Activated CD4-positive, alpha-beta memory T cell treated with anti-CD3 and anti-CD28 coated beads, Interleukin-2, amount 10 ng/mL, durations not matched to agents 7 days and 5 days (primary cell): ENCODE data around the gene IGSF3. TPM values are rescaled to one million over a fixed set of nuclear protein-coding genes. Genes with fewer than 3 reads are reported as not detected.
"Not testable (repeated sequence)": the region's sequence is repeated elsewhere in the genome, so short reads cannot be mapped to it uniquely, and the experiment has no call there.

Experiments
- CTCF ChIA-PET: fragments of 350-600 bp; sonication (Branson Sonifier 250); formaldehyde crosslinking; loops from one replicate; lab custom pipeline; 2021; ENCODE audit warnings: antibody characterized with exemption, inconsistent platforms; lab: Charles Lee
- POLR2A ChIA-PET: fragments of 350-600 bp; sonication (Branson Sonifier 250); formaldehyde crosslinking; loops from one replicate; lab custom pipeline; 2021; ENCODE audit warnings: antibody characterized with exemption; lab: Charles Lee
- DNase-seq: peaks from one replicate; pipeline ENCODE4 v3.0.0-alpha.2; 2020
- H3K27ac Mint-ChIP-seq: one replicate; pipeline ENCODE4 v1.8.0; 2021; ENCODE audit warnings: mild to moderate bottlenecking, mixed read lengths
- H3K27me3 Mint-ChIP-seq: one replicate; pipeline ENCODE4 v1.8.0; 2021; ENCODE audit warnings: mixed read lengths
- H3K36me3 Mint-ChIP-seq: one replicate; pipeline ENCODE4 v1.8.0; 2021; ENCODE audit warnings: low read depth, mixed read lengths
- H3K4me1 Mint-ChIP-seq: one replicate; pipeline ENCODE4 v1.8.0; 2021; ENCODE audit warnings: mixed read lengths
- H3K4me3 Mint-ChIP-seq: one replicate; pipeline ENCODE4 v1.8.0; 2021; ENCODE audit warnings: mild to moderate bottlenecking, mixed read lengths
- H3K9me3 Mint-ChIP-seq: one replicate; pipeline ENCODE4 v1.8.0; 2021; ENCODE audit warnings: mixed read lengths
- total RNA-seq, 2 experiments: library from RNA; stranded (reverse); gene quantifications; one replicate each; pipeline ENCODE4 v1.2.3, GENCODE V29; 2021

IGSF3 gene
- total RNA-seq, 2 experiments from 2014 or later, result 0.48 to 0.58 TPM

- H3K27ac Mint-ChIP-seq, H3K4me1 Mint-ChIP-seq, DNase-seq, CTCF ChIA-PET, H3K36me3 Mint-ChIP-seq, H3K9me3 Mint-ChIP-seq, POLR2A ChIA-PET, H3K4me3 Mint-ChIP-seq: not testable (repeated sequence)
- peaks cover 11% of the 10 kb centered on the region for H3K27me3 Mint-ChIP-seq
Measured at GRCh38 chr1:116647186-116647585, 20.3 kb downstream of the IGSF3 start.

- H3K36me3 Mint-ChIP-seq, POLR2A ChIA-PET, H3K4me3 Mint-ChIP-seq, H3K9me3 Mint-ChIP-seq, H3K27ac Mint-ChIP-seq, CTCF ChIA-PET, DNase-seq, H3K4me1 Mint-ChIP-seq: not testable (repeated sequence)
- peaks cover 11% of the 10 kb centered on the region for H3K27me3 Mint-ChIP-seq
Measured at GRCh38 chr1:116646673-116647170, 20.8 kb downstream of the IGSF3 start.

GRCh38 chr1:116645802-116646672 is 21.5 kb downstream of the IGSF3 start:
- H3K27ac Mint-ChIP-seq, H3K27me3 Mint-ChIP-seq, POLR2A ChIA-PET, CTCF ChIA-PET, H3K36me3 Mint-ChIP-seq, DNase-seq, H3K4me3 Mint-ChIP-seq, H3K4me1 Mint-ChIP-seq, H3K9me3 Mint-ChIP-seq: not testable (repeated sequence)

GRCh38 chr1:116644993-116645392 is 22.5 kb downstream of the IGSF3 start:
- H3K27ac Mint-ChIP-seq, DNase-seq, CTCF ChIA-PET, H3K9me3 Mint-ChIP-seq, POLR2A ChIA-PET, H3K4me3 Mint-ChIP-seq, H3K4me1 Mint-ChIP-seq, H3K27me3 Mint-ChIP-seq, H3K36me3 Mint-ChIP-seq: not testable (repeated sequence)

GRCh38 chr1:116644096-116644495 is 23.4 kb downstream of the IGSF3 start:
- H3K27ac Mint-ChIP-seq, H3K9me3 Mint-ChIP-seq, H3K4me3 Mint-ChIP-seq, H3K4me1 Mint-ChIP-seq, CTCF ChIA-PET, H3K36me3 Mint-ChIP-seq, H3K27me3 Mint-ChIP-seq, DNase-seq, POLR2A ChIA-PET: not testable (repeated sequence)

- H3K27me3 Mint-ChIP-seq, H3K4me3 Mint-ChIP-seq, H3K9me3 Mint-ChIP-seq, H3K27ac Mint-ChIP-seq, H3K36me3 Mint-ChIP-seq, CTCF ChIA-PET, DNase-seq, H3K4me1 Mint-ChIP-seq, POLR2A ChIA-PET: not testable (repeated sequence)
Measured at GRCh38 chr1:116643281-116643751, 24.2 kb downstream of the IGSF3 start.

GRCh38 chr1:116642311-116643280 is 24.9 kb downstream of the IGSF3 start:
- H3K27ac Mint-ChIP-seq, POLR2A ChIA-PET: not testable (repeated sequence)

GRCh38 chr1:116637583-116637982 is 29.9 kb downstream of the IGSF3 start:
- H3K27ac Mint-ChIP-seq, CTCF ChIA-PET, POLR2A ChIA-PET, DNase-seq, H3K9me3 Mint-ChIP-seq, H3K4me3 Mint-ChIP-seq, H3K36me3 Mint-ChIP-seq, H3K4me1 Mint-ChIP-seq, H3K27me3 Mint-ChIP-seq: not testable (repeated sequence)

More at GRCh38 chr1:116642311-116643280, 24.9 kb downstream of the IGSF3 start:
- H3K9me3 Mint-ChIP-seq, CTCF ChIA-PET, H3K36me3 Mint-ChIP-seq, DNase-seq, H3K27me3 Mint-ChIP-seq, H3K4me1 Mint-ChIP-seq, H3K4me3 Mint-ChIP-seq: not testable (repeated sequence)

GRCh38 chr1:116636584-116636983 is 30.9 kb downstream of the IGSF3 start:
- DNase-seq, H3K4me1 Mint-ChIP-seq, CTCF ChIA-PET, H3K36me3 Mint-ChIP-seq, H3K4me3 Mint-ChIP-seq, H3K27ac Mint-ChIP-seq, H3K9me3 Mint-ChIP-seq, POLR2A ChIA-PET, H3K27me3 Mint-ChIP-seq: not testable (repeated sequence)

- H3K36me3 Mint-ChIP-seq, H3K4me1 Mint-ChIP-seq, H3K9me3 Mint-ChIP-seq, H3K27ac Mint-ChIP-seq, DNase-seq, H3K27me3 Mint-ChIP-seq, H3K4me3 Mint-ChIP-seq, POLR2A ChIA-PET, CTCF ChIA-PET: not testable (repeated sequence)
Measured at GRCh38 chr1:116634386-116634785, 33.1 kb downstream of the IGSF3 start.

GRCh38 chr1:116631996-116632925 is 35.3 kb downstream of the IGSF3 start:
- H3K9me3 Mint-ChIP-seq, H3K27ac Mint-ChIP-seq, H3K4me1 Mint-ChIP-seq, H3K36me3 Mint-ChIP-seq, POLR2A ChIA-PET, H3K4me3 Mint-ChIP-seq, CTCF ChIA-PET, H3K27me3 Mint-ChIP-seq, DNase-seq: not testable (repeated sequence)

GRCh38 chr1:116631554-116631953 is 36.0 kb downstream of the IGSF3 start:
- H3K4me1 Mint-ChIP-seq, POLR2A ChIA-PET, CTCF ChIA-PET: not testable (repeated sequence)

More at GRCh38 chr1:116631554-116631953, 36.0 kb downstream of the IGSF3 start:
- H3K27ac Mint-ChIP-seq, H3K36me3 Mint-ChIP-seq, H3K9me3 Mint-ChIP-seq, H3K27me3 Mint-ChIP-seq, DNase-seq, H3K4me3 Mint-ChIP-seq: not testable (repeated sequence)
